NCI-H2107 treated with DMSO at 0.1 percent for 48 hours (cell line): ENCODE results near the gene P2RX5.
A peak's percentile ranks its signal among the peaks of the same experiment; 100 is the strongest.

Experiments used
- DNase-seq: peaks from one replicate; lab custom pipeline; 2025; ENCODE audit not compliant: unreplicated experiment; lab: John Stamatoyannopoulos, UW

P2RX5 gene

GRCh38 chr17:3626831-3627768 is 68.9 kb downstream of the P2RX5 start:
- DNase-seq, result peak; percentile 25
